A673 (cell line): ENCODE results near the gene RUBCNL. TPM values are rescaled to one million over a fixed set of nuclear protein-coding genes. Genes with fewer than 3 reads are reported as not detected.

Source experiments
- BruUV-seq: library from RNA; stranded (reverse); fragments of 400-500 nt; replicated peaks from 2 replicates; lab custom pipeline; 2021; lab: Mats Ljungman, UMichigan
- CTCF ChIA-PET: fragments of 300-600 bp; sonication (Branson Sonifier 250); formaldehyde crosslinking; loops from one replicate; lab custom pipeline; 2022; ENCODE audit warnings: antibody characterized with exemption; lab: Charles Lee
- POLR2A ChIA-PET: fragments of 300-600 bp; sonication (Branson Sonifier 250); formaldehyde crosslinking; loops from one replicate; lab custom pipeline; 2022; ENCODE audit warnings: antibody characterized with exemption; ENCODE audit not compliant: low non-redundant PET; lab: Charles Lee
- DNase-seq: peaks from one replicate; pipeline ENCODE4 v3.0.0-alpha.2; 2015; ENCODE audit warnings: low spot score
- H3K27ac ChIP-seq: fragments of 200-600 bp; sonication (generic); 2 replicates; pipeline ENCODE4 v1.5.1; 2016; ENCODE audit warnings: mixed run types, low read depth, mild to moderate bottlenecking, mixed read lengths, antibody characterized with exemption, low read length; ENCODE audit not compliant: poor library complexity, severe bottlenecking
- H3K27me3 ChIP-seq: fragments of 200-600 bp; sonication (generic); replicated peaks from 2 replicates; pipeline ENCODE4 v1.6.1; 2017; ENCODE audit warnings: mixed run types, low read depth, mild to moderate bottlenecking, mixed read lengths, antibody characterized with exemption, low read length; ENCODE audit not compliant: insufficient read depth, poor library complexity
- H3K36me3 ChIP-seq: fragments of 200-600 bp; sonication (generic); 2 replicates; pipeline ENCODE4 v1.6.1; 2016; ENCODE audit warnings: mixed run types, mild to moderate bottlenecking, mixed read lengths, antibody characterized with exemption, low read length; ENCODE audit not compliant: insufficient read depth, poor library complexity, severe bottlenecking
- H3K4me1 ChIP-seq: fragments of 200-600 bp; sonication (generic); 2 replicates; pipeline ENCODE4 v1.6.1; 2017; ENCODE audit warnings: mixed run types, mild to moderate bottlenecking, mixed read lengths, antibody characterized with exemption, low read length; ENCODE audit not compliant: insufficient read depth, poor library complexity, severe bottlenecking
- H3K4me3 ChIP-seq: fragments of 200-600 bp; sonication (generic); 2 replicates; pipeline ENCODE4 v1.5.1; 2016; ENCODE audit warnings: low read depth, mixed run types, mild to moderate bottlenecking, mixed read lengths, low read length; ENCODE audit not compliant: poor library complexity, severe bottlenecking
- H3K9me3 ChIP-seq: fragments of 200-600 bp; sonication (generic); 2 replicates; pipeline ENCODE4 v1.6.1; 2016; ENCODE audit warnings: mixed run types, low read depth, mild to moderate bottlenecking, mixed read lengths, antibody characterized with exemption, low read length; ENCODE audit not compliant: poor library complexity, severe bottlenecking
- EZH2 ChIP-seq: fragments of 200-600 bp; sonication (generic); IDR thresholded peaks from 2 replicates; pipeline ENCODE4 v1.6.1; 2017; ENCODE audit warnings: borderline replicate concordance, low read depth, mild to moderate bottlenecking, mixed read lengths, antibody characterized with exemption, low read length; ENCODE audit not compliant: poor library complexity, severe bottlenecking
- intact Hi-C: fragments of 100-400 bp; cut with micrococcal nuclease; formaldehyde crosslinking; loops from one replicate; pipeline ENCODE4 v1.10.0; 2022; ENCODE audit not compliant: unreplicated experiment
- total RNA-seq: library from RNA; stranded (reverse); gene quantifications from 2 replicates; pipeline ENCODE4 v1.2.3, GENCODE V29; 2021
- TF ChIP-seq, protein P1 (sequence below): fragments of 300-800, 200-600 bp; sonication (generic); conservative IDR thresholded peaks from 2 replicates; pipeline ENCODE4 v1.5.1; 2017; ENCODE audit warnings: low read depth, mild to moderate bottlenecking, antibody characterized with exemption, low read length, moderate library complexity, mixed read lengths

The RUBCNL gene
- total RNA-seq, 1 experiment from 2014 or later: 126 TPM

DNA sequence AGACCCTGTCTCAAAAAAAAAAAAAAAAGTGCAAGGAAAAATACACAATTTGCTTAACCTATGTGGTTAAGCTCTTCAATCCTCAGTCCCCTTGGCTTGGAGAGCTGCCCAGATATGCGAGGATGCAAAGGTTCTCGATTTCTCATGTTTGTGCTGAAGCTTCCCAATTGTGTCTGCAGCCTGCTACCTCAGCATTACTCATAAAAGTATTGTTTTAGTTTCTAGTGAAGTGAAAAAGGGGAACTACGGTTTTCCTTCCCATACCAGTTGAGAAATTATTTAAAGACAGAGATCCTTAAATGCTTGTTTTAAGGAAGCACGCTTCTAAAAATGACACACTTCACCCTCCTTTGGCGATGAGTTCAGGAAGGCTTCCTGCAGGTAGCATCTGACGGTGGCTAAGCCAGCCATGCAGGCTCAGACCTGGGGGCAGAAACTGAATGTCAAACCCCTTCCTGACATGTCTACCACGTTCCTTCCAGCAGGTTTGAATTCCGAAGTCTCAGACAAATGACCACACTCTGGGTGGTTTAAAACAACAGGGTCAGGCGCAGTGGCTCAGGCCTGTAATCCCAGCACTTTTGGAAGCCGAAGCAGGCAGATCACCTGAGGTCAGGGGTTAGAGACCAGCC, 47.9 kb downstream of the RUBCNL start:
- CTCF ChIA-PET: no interaction called here
- no peak for TF ChIP-seq EZH2
- TF ChIP-seq, protein P1, sequence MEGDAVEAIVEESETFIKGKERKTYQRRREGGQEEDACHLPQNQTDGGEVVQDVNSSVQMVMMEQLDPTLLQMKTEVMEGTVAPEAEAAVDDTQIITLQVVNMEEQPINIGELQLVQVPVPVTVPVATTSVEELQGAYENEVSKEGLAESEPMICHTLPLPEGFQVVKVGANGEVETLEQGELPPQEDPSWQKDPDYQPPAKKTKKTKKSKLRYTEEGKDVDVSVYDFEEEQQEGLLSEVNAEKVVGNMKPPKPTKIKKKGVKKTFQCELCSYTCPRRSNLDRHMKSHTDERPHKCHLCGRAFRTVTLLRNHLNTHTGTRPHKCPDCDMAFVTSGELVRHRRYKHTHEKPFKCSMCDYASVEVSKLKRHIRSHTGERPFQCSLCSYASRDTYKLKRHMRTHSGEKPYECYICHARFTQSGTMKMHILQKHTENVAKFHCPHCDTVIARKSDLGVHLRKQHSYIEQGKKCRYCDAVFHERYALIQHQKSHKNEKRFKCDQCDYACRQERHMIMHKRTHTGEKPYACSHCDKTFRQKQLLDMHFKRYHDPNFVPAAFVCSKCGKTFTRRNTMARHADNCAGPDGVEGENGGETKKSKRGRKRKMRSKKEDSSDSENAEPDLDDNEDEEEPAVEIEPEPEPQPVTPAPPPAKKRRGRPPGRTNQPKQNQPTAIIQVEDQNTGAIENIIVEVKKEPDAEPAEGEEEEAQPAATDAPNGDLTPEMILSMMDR: no peak
- intact Hi-C loops: no loop called here
- no TSS peak for BruUV-seq
- Histone ChIP-seq H3K4me1 (peaks cover 26% of the 10 kb centered on the region), H3K36me3 (peaks cover 69% of the 10 kb centered on the region), H3K27ac (no peak overlapping the region), H3K27me3 (no peaks in the 10 kb centered on the region), H3K9me3 (no peaks in the 10 kb centered on the region), H3K4me3 (no peak overlapping the region)
- DNase-seq: no peak
- POLR2A ChIA-PET: no interaction called here

DNA sequence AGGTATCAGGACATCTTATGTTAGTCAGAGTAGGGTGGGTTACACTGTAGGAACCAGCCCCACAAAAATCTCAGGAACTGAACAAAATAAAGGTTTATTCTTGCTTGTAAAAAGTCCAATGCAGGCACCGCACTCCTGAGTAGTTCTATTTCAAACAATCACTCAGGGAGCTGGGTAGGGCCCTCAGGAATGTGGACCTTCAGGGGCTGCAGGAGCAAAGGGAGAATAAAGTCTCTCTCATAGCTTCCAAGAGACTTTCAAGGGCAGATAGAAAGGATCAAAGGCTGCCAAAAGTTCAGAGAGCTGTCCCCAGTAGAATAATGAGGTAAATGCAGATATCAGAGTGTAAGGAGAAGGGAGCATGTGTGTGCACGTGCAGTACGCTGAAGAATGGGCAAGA, 49.4 kb downstream of the RUBCNL start:
- no peaks in the 10 kb centered on the region for H3K27me3 ChIP-seq
- POLR2A ChIA-PET: no interaction called here
- no peak for DNase-seq
- H3K27ac ChIP-seq: no peak overlapping the region
- no peak for TF ChIP-seq EZH2
- TF ChIP-seq, protein P1: no peak
- no peaks in the 10 kb centered on the region for H3K9me3 ChIP-seq
- peaks cover 23% of the 10 kb centered on the region for H3K4me1 ChIP-seq
- no peak overlapping the region for H3K4me3 ChIP-seq
- no TSS peak for BruUV-seq
- CTCF ChIA-PET: no interaction called here
- H3K36me3 ChIP-seq: peaks cover 54% of the 10 kb centered on the region
- intact Hi-C loops: no loop called here

DNA sequence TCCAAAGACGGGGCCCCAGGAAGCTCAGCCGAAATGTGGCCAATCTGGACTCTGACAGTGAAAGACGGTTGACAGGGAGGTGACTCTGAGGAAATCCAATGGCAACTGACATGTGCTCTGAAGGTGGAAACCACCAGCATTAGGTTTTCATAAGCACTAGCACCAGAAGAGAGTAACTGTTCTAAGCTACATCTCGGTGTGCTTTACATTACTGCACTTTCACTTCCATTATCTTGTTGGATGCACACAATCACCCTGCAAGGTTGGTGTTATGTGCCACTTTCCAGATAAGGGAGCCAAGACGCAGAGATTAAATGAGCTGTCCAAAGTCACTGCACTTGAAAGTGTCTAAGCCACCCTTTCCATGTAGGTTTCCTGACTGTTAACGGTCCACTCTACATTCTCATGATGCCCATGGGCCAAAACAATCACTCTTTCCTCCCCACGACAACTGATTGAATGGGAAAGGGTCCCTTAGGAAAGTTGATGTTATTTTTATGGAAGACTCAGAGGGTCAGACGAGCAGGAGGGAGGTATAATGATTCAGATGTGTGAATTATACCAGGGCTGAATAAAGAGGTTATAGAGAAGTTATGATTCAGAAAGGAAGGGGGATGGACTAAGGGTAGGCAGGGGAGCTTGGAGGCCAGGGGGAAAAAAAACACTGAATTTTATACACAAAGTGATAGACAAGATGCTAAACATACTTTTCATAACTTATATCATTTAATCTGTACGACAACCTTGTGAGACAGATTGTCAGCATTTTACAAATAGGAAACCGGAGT, 52.8 kb downstream of the RUBCNL start:
- Histone ChIP-seq H3K36me3 (peaks cover 20% of the 10 kb centered on the region), H3K4me1 (no peaks in the 10 kb centered on the region), H3K9me3 (no peaks in the 10 kb centered on the region), H3K27me3 (no peaks in the 10 kb centered on the region), H3K27ac (no peak overlapping the region), H3K4me3 (no peak overlapping the region)
- POLR2A ChIA-PET: interaction anchor here (0.7 kb wide), 1 partner anchor 11 kb away, joined by 6 read pairs; no protein-coding TSS in a partner anchor
- DNase-seq: no peak
- no peak for TF ChIP-seq EZH2
- CTCF ChIA-PET: interaction anchor here (1.9 kb wide), 1 partner anchor 13 kb away, joined by 4 read pairs; no protein-coding TSS in a partner anchor
- intact Hi-C loops: no loop called here
- BruUV-seq: no TSS peak
